K562 (cell line): ENCODE measurements around the gene TACR1. TPM values are rescaled to one million over a fixed set of nuclear protein-coding genes. Genes with fewer than 3 reads are reported as not detected.

Experiments
- ATAC-seq: fragments of 200-7000 bp; cut with Tn5 transposase; 3 replicates; pipeline ENCODE4 v1.9.1; 2020; ENCODE audit warnings: moderate library complexity
- BruUV-seq: library from RNA; stranded (reverse); fragments of 400-500 nt; replicated peaks from 2 replicates; lab custom pipeline; 2021; lab: Mats Ljungman, UMichigan
- CTCF ChIA-PET: fragments of 300-600 bp; formaldehyde crosslinking; extraction: SDS; loops from one replicate; lab custom pipeline; 2021; ENCODE audit warnings: low intra/inter-chr PET ratio; lab: Yijun Ruan, JAX
- POLR2A ChIA-PET: fragments of 300-600, 350-650 bp; sonication (Branson Sonifier 250); formaldehyde crosslinking; extraction: SDS; loops from one replicate; lab custom pipeline; 2021; ENCODE audit warnings: antibody characterized with exemption, inconsistent platforms; lab: Yijun Ruan, JAX
- DNase-seq, 4 experiments: peaks; one replicate each; pipeline versions ENCODE4 v3.0.0 to v3.0.0-alpha.2; 2011 to 2018; ENCODE audit warnings: low spot score in 3 of 4, mixed read lengths in 3 of 4; ENCODE audit errors: extremely low read depth in 1 of 4
- FAIRE-seq: peaks from 2 replicates; lab custom pipeline; 2011; peaks lifted over from hg19 to GRCh38; lab: Jason Lieb, UNC
- H2AFZ ChIP-seq: 2 replicates; pipeline ENCODE4 v1.6.0; 2011; ENCODE audit warnings: low read depth, low read length, control low read depth, inconsistent platforms
- H3K27ac ChIP-seq: fragments of 200-600 bp; 3 replicates; pipeline ENCODE4 v1.8.0; 2011; ENCODE audit warnings: low read depth, mild to moderate bottlenecking, control low read depth, inconsistent platforms, low read length, moderate library complexity, mixed read lengths; ENCODE audit errors: extremely low read depth
- H3K27me3 ChIP-seq, 2 experiments: fragments of 300-600 bp in 1 of 2; 2 replicates in 1 of 2; 3 replicates in 1 of 2; pipeline versions ENCODE4 v1.6.0 to v1.8.0; 2011; ENCODE audit warnings: inconsistent platforms in 2 of 2, low read length in 2 of 2, mild to moderate bottlenecking in 1 of 2, mixed read lengths in 1 of 2, moderate library complexity in 1 of 2; ENCODE audit not compliant: control insufficient read depth in 2 of 2, insufficient read depth in 2 of 2
- H3K36me3 ChIP-seq: fragments of 300-600 bp; 3 replicates; pipeline ENCODE4 v1.8.0; 2011; ENCODE audit warnings: mild to moderate bottlenecking, low read length, inconsistent platforms; ENCODE audit not compliant: control insufficient read depth, insufficient read depth
- H3K4me1 ChIP-seq, 2 experiments: fragments of 200-600 bp in 1 of 2; replicated peaks in 1 of 2; 2 replicates in 1 of 2; 3 replicates in 1 of 2; pipeline versions ENCODE4 v1.5.1 to v1.8.0; 2011; ENCODE audit warnings: inconsistent platforms in 2 of 2, low read length in 2 of 2, mild to moderate bottlenecking in 1 of 2, mixed read lengths in 1 of 2, moderate library complexity in 1 of 2; ENCODE audit not compliant: control insufficient read depth in 2 of 2, insufficient read depth in 2 of 2
- H3K4me2 ChIP-seq: 2 replicates; pipeline ENCODE4 v1.6.1; 2011; ENCODE audit warnings: low read length, control low read depth, inconsistent platforms, mixed read lengths; ENCODE audit not compliant: insufficient read depth
- H3K4me3 ChIP-seq: fragments of 200-600 bp; sonication (generic), shearing (Covaris generic); 2 replicates; pipeline ENCODE4 v1.5.1; 2016; ENCODE audit warnings: control low read depth, inconsistent platforms
- H3K79me2 ChIP-seq: fragments of 200-600 bp; 3 replicates; pipeline ENCODE4 v1.8.0; 2011; ENCODE audit warnings: low read length, inconsistent platforms; ENCODE audit not compliant: control insufficient read depth, insufficient read depth
- H3K9ac ChIP-seq, 2 experiments: 2 replicates each; pipeline versions ENCODE4 v1.6.0 to v1.6.1; 2011; ENCODE audit warnings: low read depth in 2 of 2, low read length in 2 of 2, control low read depth in 1 of 2, inconsistent platforms in 1 of 2, mild to moderate bottlenecking in 1 of 2, mixed read lengths in 1 of 2; ENCODE audit not compliant: insufficient read depth in 1 of 2
- H3K9me1 ChIP-seq: one replicate; pipeline ENCODE4 v1.6.0; 2011; ENCODE audit warnings: inconsistent platforms, mild to moderate bottlenecking, low read length, moderate library complexity; ENCODE audit not compliant: control insufficient read depth, insufficient read depth
- H3K9me3 ChIP-seq: replicated peaks from 2 replicates; pipeline ENCODE4 v1.5.1; 2011; ENCODE audit warnings: low read depth, low read length, inconsistent platforms; ENCODE audit not compliant: control insufficient read depth, insufficient read depth
- H4K20me1 ChIP-seq: replicated peaks from 2 replicates; pipeline ENCODE4 v1.6.1; 2011; ENCODE audit warnings: low read length, inconsistent platforms, mixed read lengths; ENCODE audit not compliant: control insufficient read depth, insufficient read depth
- HDGF ChIP-seq: fragments of 450-650 bp; IDR thresholded peaks from 2 replicates; pipeline ENCODE4 v1.6.1; 2016
- LCOR ChIP-seq: sonication (generic); formaldehyde crosslinking; IDR thresholded peaks from 2 replicates; pipeline ENCODE4 v1.8.0; 2022; ENCODE audit warnings: mild to moderate bottlenecking, missing genetic modification reagents
- NFIC ChIP-seq: fragments of 450-650 bp; IDR thresholded peaks from 2 replicates; pipeline ENCODE4 v1.6.1; 2017; ENCODE audit warnings: mild to moderate bottlenecking, inconsistent platforms
- NRF1 ChIP-seq, 2 experiments: fragments of 450-650 bp; IDR thresholded peaks in 1 of 2; conservative IDR thresholded peaks in 1 of 2; 2 replicates each; pipeline ENCODE4 v1.6.1; 2014; ENCODE audit warnings: mild to moderate bottlenecking in 2 of 2
- POLR3G ChIP-seq: IDR thresholded peaks from 2 replicates; pipeline ENCODE4 v1.6.1; 2011; ENCODE audit not compliant: insufficient read length, insufficient replicate concordance; ENCODE audit errors: extremely low read depth
- RBM14 ChIP-seq: fragments of 200-400 bp; formaldehyde crosslinking; IDR thresholded peaks from 2 replicates; pipeline ENCODE4 v1.6.1; 2018; ENCODE audit warnings: low read depth, mild to moderate bottlenecking, low read length, moderate library complexity, borderline replicate concordance; ENCODE audit not compliant: insufficient read depth
- RBM25 ChIP-seq: fragments of 200-400 bp; formaldehyde crosslinking; IDR thresholded peaks from 2 replicates; pipeline ENCODE4 v1.6.1; 2018; ENCODE audit warnings: low read length, low read depth, moderate library complexity; ENCODE audit not compliant: severe bottlenecking
- SAP30 ChIP-seq: fragments of 200-600 bp; sonication (generic); IDR thresholded peaks from 2 replicates; pipeline ENCODE4 v1.6.1; 2012; ENCODE audit warnings: borderline replicate concordance, low read depth, mild to moderate bottlenecking, moderate library complexity, low read length, control low read depth, inconsistent platforms; ENCODE audit not compliant: insufficient read depth, poor library complexity, severe bottlenecking
- TAL1 ChIP-seq: fragments of 450-650 bp; IDR thresholded peaks from 2 replicates; pipeline ENCODE4 v1.6.1; 2016; ENCODE audit warnings: mild to moderate bottlenecking
- TEAD1 ChIP-seq, 2 experiments: fragments of 450-650 bp in 1 of 2; sonication (generic) in 1 of 2; formaldehyde crosslinking; IDR thresholded peaks; 2 replicates each; pipeline versions ENCODE4 v1.4.0 to v1.8.0; 2020 to 2022; ENCODE audit warnings: mild to moderate bottlenecking in 2 of 2, missing genetic modification reagents in 1 of 2
- ZFPM2 ChIP-seq: fragments of 250-450 bp; sonication (Bioruptor Pico); IDR thresholded peaks from 2 replicates; pipeline ENCODE4 v1.5.1; 2022; ENCODE audit warnings: mild to moderate bottlenecking
- ZFX ChIP-seq: sonication (generic); formaldehyde crosslinking; IDR thresholded peaks from 2 replicates; pipeline ENCODE4 v1.8.0; 2022; ENCODE audit warnings: mild to moderate bottlenecking, missing genetic modification reagents, moderate library complexity
- ZNF785 ChIP-seq: fragments of 250-450 bp; sonication (Bioruptor Pico); IDR thresholded peaks from 2 replicates; pipeline ENCODE4 v1.4.0; 2020; ENCODE audit warnings: mild to moderate bottlenecking
- WGBS: fragments of 100-300 bp; shearing (Covaris generic); methylation state at CpG from one replicate; pipeline ENCODE4 v1.1.6; 2016; ENCODE audit warnings: low coverage, mixed read lengths; ENCODE audit not compliant: insufficient coverage; ENCODE audit errors: missing lambda C conversion rate; 5-methylcytosine and 5-hydroxymethylcytosine counted together
- in situ Hi-C: fragments of 300-500 bp; cut with MboI; formaldehyde crosslinking; loops from 4 replicates; pipeline ENCODE4 v1.15.0; 2018; ENCODE audit warnings: inconsistent platforms, mixed read lengths
- intact Hi-C: fragments of 100-400 bp; cut with micrococcal nuclease; formaldehyde crosslinking; loops from 2 replicates; pipeline ENCODE4 v1.14.2; 2022
- polyA plus RNA-seq, 8 experiments: library from polyadenylated mRNA; depleted of rRNA in 4 of 8; stranded (reverse) in 5 of 8; unstranded in 3 of 8; fragments of >200 nt; fragmentation: Nextera tagmentation in 2 of 8; fragmentation: Illumina TruSeq in 1 of 8; extraction: Ambion mirVana in 2 of 8; extraction: Trizol in 1 of 8; gene quantifications; 2 replicates each; pipeline versions ENCODE4 v1.2.1 to v1.2.3, GENCODE V29; 2011 to 2014; ENCODE audit warnings: inconsistent platforms in 1 of 8, missing spikeins in 1 of 8
- total RNA-seq, 7 experiments: library from RNA; depleted of rRNA in 6 of 7; stranded (reverse); fragments of >200 nt in 6 of 7; fragmentation: Illumina TruSeq in 2 of 7; extraction: Trizol in 2 of 7; gene quantifications; 2 replicates each; pipeline versions ENCODE4 v1.2.1 to v1.2.3, GENCODE V29; 2011 to 2021; ENCODE audit warnings: low replicate concordance in 1 of 7
- TF ChIP-seq, protein P1 (sequence below): fragments of 250-450 bp; sonication (Bioruptor Pico); IDR thresholded peaks from 2 replicates; pipeline ENCODE4 v1.5.0; 2020; ENCODE audit warnings: mild to moderate bottlenecking, borderline replicate concordance

TACR1 gene
- total and polyA plus RNA-seq, 9 of the 15 experiments (the other 6 are each of a cell fraction or from before 2014, with no cell fraction given), result not detected

DNA sequence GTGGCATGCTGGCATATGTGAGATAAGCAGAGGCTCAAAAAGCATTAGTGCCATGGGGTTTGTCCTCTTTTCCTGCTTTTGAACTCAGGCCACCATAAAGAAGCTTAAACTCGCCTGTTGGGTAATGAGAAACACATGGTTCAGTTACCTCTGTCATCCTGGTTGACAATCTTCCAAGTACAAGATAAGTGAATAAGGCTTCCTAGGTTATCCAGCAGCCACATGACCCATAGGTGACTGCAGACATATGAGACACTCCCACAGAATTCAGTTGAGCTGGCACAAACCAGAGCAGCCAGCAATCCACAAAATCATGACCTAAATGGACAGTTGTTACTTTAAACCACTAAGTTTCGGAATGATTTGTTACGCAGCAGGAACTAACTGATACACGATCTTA is 97.3 kb downstream of the TACR1 start:
- CTCF ChIA-PET, result no interaction called here
- intact Hi-C loops, result no loop called here
- in situ Hi-C loops, result no loop called here
- Histone ChIP-seq H3K27me3 (no peaks in the 10 kb centered on the region), H2AFZ (no peak overlapping the region), H3K27ac (no peak overlapping the region), H3K4me2 (no peak overlapping the region), H4K20me1 (no peaks in the 10 kb centered on the region), H3K9me1 (no peaks in the 10 kb centered on the region), H3K9ac (no peak overlapping the region), H3K9me3 (peaks cover 3% of the 10 kb centered on the region; the same call in 1 of the 2 replicates), H3K4me1 (no peaks in the 10 kb centered on the region)
- no TSS peak for BruUV-seq
- no peak for ATAC-seq
- POLR2A ChIA-PET, result no interaction called here
- DNase-seq, result no peak
- TF ChIP-seq RBM25 (peak; percentile 10), POLR3G (no peak)
- TF ChIP-seq, all 486 proteins: peak for 1
- H3K79me2 ChIP-seq, result no peaks in the 10 kb centered on the region
- WGBS, result 24% methylated on average over 4 of the region's 4 CpGs
- H3K36me3 ChIP-seq, result no peaks in the 10 kb centered on the region
- H3K4me3 ChIP-seq, result no peak overlapping the region
- FAIRE-seq, result no peak

GRCh38 chr2:75100801-75101151 is 98.5 kb downstream of the TACR1 start:
- in situ Hi-C loops, result no loop called here
- no peaks in the 10 kb centered on the region for H3K36me3 ChIP-seq
- DNase-seq, result no peak
- no peaks in the 10 kb centered on the region for H3K27me3 ChIP-seq
- intact Hi-C loops, result no loop called here
- ATAC-seq, result no peak
- H3K79me2 ChIP-seq, result no peaks in the 10 kb centered on the region
- FAIRE-seq, result no peak
- no peak overlapping the region for H2AFZ ChIP-seq
- H4K20me1 ChIP-seq, result no peaks in the 10 kb centered on the region
- BruUV-seq, result no TSS peak
- H3K4me1 ChIP-seq, result no peaks in the 10 kb centered on the region
- H3K4me3 ChIP-seq, result no peak overlapping the region
- CTCF ChIA-PET, result no interaction called here
- H3K9me1 ChIP-seq, result no peaks in the 10 kb centered on the region
- POLR2A ChIA-PET, result no interaction called here
- no peak overlapping the region for H3K4me2 ChIP-seq
- H3K9ac ChIP-seq, result no peak overlapping the region
- H3K27ac ChIP-seq, result no peak overlapping the region
- H3K9me3 ChIP-seq, result peaks cover 3% of the 10 kb centered on the region; the same call in 1 of the 2 replicates
- WGBS, result 8% methylated on average over 1 of the region's 1 CpG
- TF ChIP-seq ZFX (CRISPR knock-in tag) (no peak), TEAD1 (CRISPR knock-in tag; IDR thresholded peaks at IDR 0.05) (no peak), SAP30 (no peak), HDGF (no peak), RBM14 (no peak), ZNF785 (CRISPR knock-in tag) (no peak), NFIC (no peak), NRF1 (conservative IDR thresholded peaks at IDR 0.05 in 1 of 2, IDR thresholded peaks at IDR 0.05 in 1 of 2) (no peak), TAL1 (no peak), ZFPM2 (no peak), LCOR (CRISPR knock-in tag) (no peak)
- TF ChIP-seq, protein P1, sequence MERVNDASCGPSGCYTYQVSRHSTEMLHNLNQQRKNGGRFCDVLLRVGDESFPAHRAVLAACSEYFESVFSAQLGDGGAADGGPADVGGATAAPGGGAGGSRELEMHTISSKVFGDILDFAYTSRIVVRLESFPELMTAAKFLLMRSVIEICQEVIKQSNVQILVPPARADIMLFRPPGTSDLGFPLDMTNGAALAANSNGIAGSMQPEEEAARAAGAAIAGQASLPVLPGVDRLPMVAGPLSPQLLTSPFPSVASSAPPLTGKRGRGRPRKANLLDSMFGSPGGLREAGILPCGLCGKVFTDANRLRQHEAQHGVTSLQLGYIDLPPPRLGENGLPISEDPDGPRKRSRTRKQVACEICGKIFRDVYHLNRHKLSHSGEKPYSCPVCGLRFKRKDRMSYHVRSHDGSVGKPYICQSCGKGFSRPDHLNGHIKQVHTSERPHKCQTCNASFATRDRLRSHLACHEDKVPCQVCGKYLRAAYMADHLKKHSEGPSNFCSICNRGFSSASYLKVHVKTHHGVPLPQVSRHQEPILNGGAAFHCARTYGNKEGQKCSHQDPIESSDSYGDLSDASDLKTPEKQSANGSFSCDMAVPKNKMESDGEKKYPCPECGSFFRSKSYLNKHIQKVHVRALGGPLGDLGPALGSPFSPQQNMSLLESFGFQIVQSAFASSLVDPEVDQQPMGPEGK, result no peak
